ENCODE results near the gene ATXN1L. TPM values are rescaled to one million over a fixed set of nuclear protein-coding genes. Genes with fewer than 3 reads are reported as not detected.
"Not testable (repeated sequence)": the region's sequence is repeated elsewhere in the genome, so short reads cannot be mapped to it uniquely, and the experiment has no call there.

Gene ATXN1L
- polyA plus RNA-seq (2013, experiment 1 of 2), result 12.9 TPM
- polyA plus RNA-seq (2013, experiment 2 of 2), result 12.7 TPM

DNA sequence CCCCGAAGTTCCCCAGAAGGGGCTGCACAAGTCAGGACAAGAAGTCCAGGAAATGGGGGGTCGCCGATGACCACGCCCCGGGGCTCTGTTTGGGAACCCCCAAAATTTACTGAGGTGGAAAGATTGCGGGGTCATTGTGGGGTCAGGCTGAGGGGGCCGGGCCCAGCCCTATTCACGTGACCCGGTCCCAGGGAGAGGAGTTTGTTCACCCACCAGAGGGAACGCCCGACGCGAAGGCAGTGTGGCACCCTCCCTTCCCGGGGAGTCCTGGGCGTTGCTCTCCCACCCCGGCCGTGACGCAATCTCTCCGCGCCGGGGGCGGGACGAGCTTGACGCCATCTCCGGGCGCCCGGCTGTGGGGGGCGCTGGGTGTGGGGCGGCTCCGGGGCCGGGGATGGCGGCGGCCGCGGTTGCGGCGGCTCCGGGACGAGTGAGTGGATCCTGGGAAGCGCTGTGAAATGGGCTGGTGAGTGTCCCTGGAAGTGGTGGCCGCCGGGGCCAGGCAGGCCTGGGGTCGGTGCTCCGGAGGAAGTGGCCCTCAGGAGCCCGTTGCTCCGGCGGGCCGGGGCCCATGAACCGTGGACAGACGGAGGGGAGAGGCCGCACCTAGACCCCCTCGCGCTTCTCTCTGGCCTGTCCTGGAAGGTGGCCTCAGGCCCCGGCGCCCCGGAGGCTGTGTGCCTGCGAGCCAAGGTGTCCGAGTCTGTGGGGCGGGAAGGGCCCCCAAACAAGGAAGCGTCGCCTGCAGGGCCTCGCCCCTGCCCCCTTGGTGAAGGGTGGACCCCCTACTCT is at the start of gene ATXN1L:
TSS of gene ATXN1L (plus strand) at position 338 of the 792 bp plus-strand sequence. CDS start 3,765 bp downstream, outside the sequence.
- Histone ChIP-seq H3K27me3 (ENCODE audit: insufficient read depth, low read length) (no peaks in the 10 kb centered on the region), H3K4me3 (ENCODE audit: low read length) (peak within 1 kb of the TSS; percentile 83), H3K9ac (ENCODE audit: low read depth, low read length) (peak within 1 kb of the TSS; percentile 66), H3K4me1 (ENCODE audit: insufficient read depth, low read length) (peaks cover 7% of the 10 kb centered on the region; the same call in 1 of the 2 replicates), H3K9me3 (ENCODE audit: insufficient read depth, low read depth, low read length) (no peaks in the 10 kb centered on the region), H3K27ac (ENCODE audit: low read depth, low read length) (peak within 1 kb of the TSS; percentile 68), H3K36me3 (ENCODE audit: insufficient read depth, low read length) (peaks cover 30% of the 10 kb centered on the region)
- under 1% methylated on average over 62 of the region's 62 CpGs for WGBS

- Histone ChIP-seq H3K9ac (ENCODE audit: low read depth, low read length) (no peak overlapping the region), H3K4me1 (ENCODE audit: insufficient read depth, low read length) (no peaks in the 10 kb centered on the region), H3K4me3 (ENCODE audit: low read length) (no peak overlapping the region), H3K9me3 (ENCODE audit: insufficient read depth, low read depth, low read length) (no peaks in the 10 kb centered on the region), H3K27me3 (ENCODE audit: insufficient read depth, low read length) (no peaks in the 10 kb centered on the region), H3K36me3 (ENCODE audit: insufficient read depth, low read length) (peaks cover 2% of the 10 kb centered on the region; the same call in 1 of the 2 replicates), H3K27ac (ENCODE audit: low read depth, low read length) (no peak overlapping the region)
- 97% methylated on average over 2 of the region's 2 CpGs for WGBS
These were observed 49.2 kb upstream of the ATXN1L start for GRCh38 chr16:71796501-71797097.

DNA sequence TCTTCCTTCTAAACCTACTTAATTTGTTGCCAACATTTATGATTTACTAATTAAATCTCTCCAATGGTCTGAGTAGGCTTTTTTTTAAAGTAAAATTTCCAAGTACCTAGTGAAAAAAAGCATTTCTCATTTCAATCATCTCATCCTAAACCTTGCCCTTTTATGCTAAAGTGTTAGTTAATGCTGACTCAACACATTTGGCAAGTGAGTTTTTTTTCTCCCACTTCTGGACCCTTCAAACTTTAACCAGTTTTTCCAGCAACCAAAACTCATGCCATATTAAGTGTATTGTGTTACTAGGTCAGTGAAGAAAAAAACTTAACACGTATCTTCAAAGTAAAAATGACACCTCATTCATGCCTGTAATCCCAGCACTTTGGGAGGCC is 42.5 kb upstream of the ATXN1L start:
- H3K36me3 ChIP-seq (ENCODE audit: insufficient read depth, low read length), result peaks cover 9% of the 10 kb centered on the region
- no peaks in the 10 kb centered on the region for H3K9me3 ChIP-seq (ENCODE audit: insufficient read depth, low read depth, low read length)
- no peak overlapping the region for H3K27ac ChIP-seq (ENCODE audit: low read depth, low read length)
- no peaks in the 10 kb centered on the region for H3K27me3 ChIP-seq (ENCODE audit: insufficient read depth, low read length)
- no peak overlapping the region for H3K9ac ChIP-seq (ENCODE audit: low read depth, low read length)
- H3K4me1 ChIP-seq (ENCODE audit: insufficient read depth, low read length), result peaks cover 8% of the 10 kb centered on the region; the same call in 1 of the 2 replicates
- WGBS, result 100% methylated on average over 1 of the region's 1 CpG
- H3K4me3 ChIP-seq (ENCODE audit: low read length), result no peak overlapping the region

DNA sequence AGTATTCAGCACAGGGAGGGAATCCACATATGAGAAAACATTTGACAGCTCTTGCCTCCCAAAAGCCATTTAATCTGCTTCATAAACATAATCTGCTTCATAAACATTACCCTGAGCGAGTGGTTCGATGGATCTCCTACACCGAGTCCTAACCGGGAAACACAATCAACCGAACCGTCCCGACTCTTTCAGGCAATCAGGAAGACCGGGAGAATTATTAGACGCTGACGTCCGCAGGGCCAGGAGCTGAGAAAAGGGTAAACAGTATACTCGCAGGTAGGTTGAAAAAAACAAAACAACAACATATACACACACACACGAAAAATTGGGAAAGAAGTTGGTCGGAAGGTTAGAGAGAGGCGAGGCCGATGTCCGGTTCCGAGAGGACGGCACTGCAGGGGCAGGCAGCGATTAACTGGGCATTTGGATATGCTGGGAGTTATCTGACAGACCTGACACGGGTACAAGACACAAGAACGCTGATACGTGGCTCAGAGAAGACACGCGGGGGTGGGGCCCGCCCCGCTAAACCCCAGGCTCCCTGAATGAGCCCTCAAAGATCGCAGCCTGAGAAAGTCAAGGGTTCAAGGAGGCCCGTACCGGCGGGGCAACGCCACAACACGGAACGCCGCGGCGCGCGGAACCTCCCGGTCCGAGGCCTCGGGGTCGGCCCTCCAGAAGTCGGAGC is 37.7 kb upstream of the ATXN1L start:
- H3K27me3 ChIP-seq (ENCODE audit: insufficient read depth, low read length), result no peaks in the 10 kb centered on the region
- peak overlapping the region; percentile 94 for H3K27ac ChIP-seq (ENCODE audit: low read depth, low read length)
- H3K4me1 ChIP-seq (ENCODE audit: insufficient read depth, low read length), result peaks cover 8% of the 10 kb centered on the region; the same call in 1 of the 2 replicates
- WGBS, result 2% methylated on average over 40 of the region's 44 CpGs
- H3K4me3 ChIP-seq (ENCODE audit: low read length), result peak overlapping the region; percentile 68
- H3K9ac ChIP-seq (ENCODE audit: low read depth, low read length), result peak overlapping the region; percentile 94
- H3K9me3 ChIP-seq (ENCODE audit: insufficient read depth, low read depth, low read length), result no peaks in the 10 kb centered on the region
- H3K36me3 ChIP-seq (ENCODE audit: insufficient read depth, low read length), result peaks cover 7% of the 10 kb centered on the region

DNA sequence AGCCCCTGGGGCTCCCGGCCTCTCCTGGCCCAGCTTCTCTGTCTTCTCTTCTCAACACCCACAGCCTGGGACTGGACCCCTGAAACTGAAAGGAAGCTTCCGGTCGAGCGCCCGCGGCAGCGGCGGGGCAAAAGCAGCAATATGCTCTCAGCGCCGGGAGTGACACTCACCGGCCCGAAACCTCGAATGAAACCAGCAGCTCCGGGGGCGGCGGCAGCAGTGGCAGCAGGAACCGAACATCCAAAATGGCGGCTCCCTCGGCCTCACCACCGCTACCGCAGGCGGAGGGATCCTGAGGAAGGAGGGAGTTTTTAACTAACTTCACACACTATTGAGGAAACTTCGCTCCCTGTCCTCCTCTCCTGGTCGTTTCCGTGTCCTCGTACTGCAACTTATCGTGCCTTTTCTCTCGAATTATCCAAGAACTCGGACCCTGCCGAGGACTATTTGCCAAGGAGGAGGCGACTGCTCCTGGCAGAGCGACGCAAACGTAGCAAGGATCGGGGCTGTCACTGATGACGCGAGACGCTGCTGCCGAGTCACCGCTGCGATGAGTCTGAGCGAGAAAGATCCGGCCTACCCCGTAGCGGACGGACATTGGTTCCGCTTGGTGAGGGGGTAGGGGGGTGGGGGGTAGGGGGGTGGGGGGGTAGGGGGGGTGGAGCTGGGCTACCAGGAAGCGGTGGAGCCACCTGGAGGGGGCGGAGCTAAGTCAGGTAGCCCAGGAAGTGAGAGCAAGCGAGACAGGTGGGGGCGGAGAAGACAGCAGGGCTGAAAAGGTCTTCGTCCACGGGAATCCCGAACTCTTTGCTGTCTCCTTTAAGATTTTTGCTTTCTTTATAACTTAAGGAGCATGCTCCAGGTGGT is 37.0 kb upstream of the ATXN1L start, which contains the start of gene AP1G1:
TSS of gene AP1G1 (minus strand) at position 242 of the 867 bp plus-strand sequence. CDS start 19,355 bp downstream, outside the sequence.
- H3K9me3 ChIP-seq (ENCODE audit: insufficient read depth, low read depth, low read length), result no peaks in the 10 kb centered on the region
- peaks cover 8% of the 10 kb centered on the region; the same call in 1 of the 2 replicates for H3K4me1 ChIP-seq (ENCODE audit: insufficient read depth, low read length)
- under 1% methylated on average over 49 of the region's 54 CpGs for WGBS
- peak within 1 kb of the TSS; percentile 73 for H3K4me3 ChIP-seq (ENCODE audit: low read length)
- H3K36me3 ChIP-seq (ENCODE audit: insufficient read depth, low read length), result peaks cover 7% of the 10 kb centered on the region
- peak within 1 kb of the TSS; percentile 94 for H3K27ac ChIP-seq (ENCODE audit: low read depth, low read length)
- peak within 1 kb of the TSS; percentile 94 for H3K9ac ChIP-seq (ENCODE audit: low read depth, low read length)
- H3K27me3 ChIP-seq (ENCODE audit: insufficient read depth, low read length), result no peaks in the 10 kb centered on the region

- H3K4me3 ChIP-seq (ENCODE audit: low read length); H3K9ac ChIP-seq (ENCODE audit: low read depth, low read length); H3K4me1 ChIP-seq (ENCODE audit: insufficient read depth, low read length); H3K27ac ChIP-seq (ENCODE audit: low read depth, low read length); H3K9me3 ChIP-seq (ENCODE audit: insufficient read depth, low read depth, low read length); H3K27me3 ChIP-seq (ENCODE audit: insufficient read depth, low read length); H3K36me3 ChIP-seq (ENCODE audit: insufficient read depth, low read length): not testable (repeated sequence)
- 97% methylated on average over 11 of the region's 11 CpGs for WGBS
These were observed 35.6 kb upstream of the ATXN1L start for GRCh38 chr16:71810155-71810530.

- Histone ChIP-seq H3K9ac (ENCODE audit: low read depth, low read length) (no peak overlapping the region), H3K27ac (ENCODE audit: low read depth, low read length) (no peak overlapping the region), H3K36me3 (ENCODE audit: insufficient read depth, low read length) (peaks cover 6% of the 10 kb centered on the region), H3K27me3 (ENCODE audit: insufficient read depth, low read length) (no peaks in the 10 kb centered on the region), H3K4me1 (ENCODE audit: insufficient read depth, low read length) (peaks cover 8% of the 10 kb centered on the region; the same call in 1 of the 2 replicates), H3K4me3 (ENCODE audit: low read length) (no peak overlapping the region), H3K9me3 (ENCODE audit: insufficient read depth, low read depth, low read length) (no peaks in the 10 kb centered on the region)
- 83% methylated on average over 5 of the region's 5 CpGs for WGBS
These were observed 34.4 kb upstream of the ATXN1L start for GRCh38 chr16:71811261-71811803.

GRCh38 chr16:71817155-71817500 is 28.6 kb upstream of the ATXN1L start:
- 94% methylated on average over 10 of the region's 10 CpGs for WGBS
- H3K4me1 ChIP-seq (ENCODE audit: insufficient read depth, low read length); H3K9me3 ChIP-seq (ENCODE audit: insufficient read depth, low read depth, low read length); H3K9ac ChIP-seq (ENCODE audit: low read depth, low read length); H3K36me3 ChIP-seq (ENCODE audit: insufficient read depth, low read length); H3K27me3 ChIP-seq (ENCODE audit: insufficient read depth, low read length); H3K27ac ChIP-seq (ENCODE audit: low read depth, low read length); H3K4me3 ChIP-seq (ENCODE audit: low read length): not testable (repeated sequence)

DNA sequence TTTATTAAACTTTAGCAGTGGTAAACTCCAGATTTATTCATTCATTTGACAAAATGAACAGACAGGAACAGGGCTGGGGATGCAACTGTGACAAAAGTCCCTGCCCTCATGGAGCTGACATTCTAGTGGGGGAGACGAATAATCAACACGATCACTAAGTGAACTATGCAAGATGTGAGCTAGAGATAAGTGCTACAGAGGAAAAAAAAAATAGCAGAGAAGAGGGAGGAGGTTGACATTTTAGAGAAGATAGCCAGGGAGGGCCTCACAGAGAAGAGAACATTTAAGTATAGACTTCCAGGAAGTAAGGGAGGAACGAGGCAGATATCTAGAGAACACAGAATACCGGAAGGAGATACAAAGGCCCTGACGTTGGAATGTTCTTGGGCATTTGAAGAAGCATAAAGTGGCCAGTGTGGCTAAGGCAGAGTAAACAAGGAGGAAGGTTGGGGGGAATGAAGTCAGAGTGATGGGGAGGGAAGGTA is 19.2 kb upstream of the ATXN1L start:
- H3K9ac ChIP-seq (ENCODE audit: low read depth, low read length), result no peak overlapping the region
- H3K36me3 ChIP-seq (ENCODE audit: insufficient read depth, low read length), result no peaks in the 10 kb centered on the region
- WGBS, result 89% methylated on average over 5 of the region's 5 CpGs
- no peak overlapping the region for H3K4me3 ChIP-seq (ENCODE audit: low read length)
- no peak overlapping the region for H3K27ac ChIP-seq (ENCODE audit: low read depth, low read length)
- no peaks in the 10 kb centered on the region for H3K4me1 ChIP-seq (ENCODE audit: insufficient read depth, low read length)
- H3K27me3 ChIP-seq (ENCODE audit: insufficient read depth, low read length), result 0 out of 2 replicates have a peak, but pooled peaks cover 2% of the 10 kb centered on the region
- H3K9me3 ChIP-seq (ENCODE audit: insufficient read depth, low read depth, low read length), result no peaks in the 10 kb centered on the region

DNA sequence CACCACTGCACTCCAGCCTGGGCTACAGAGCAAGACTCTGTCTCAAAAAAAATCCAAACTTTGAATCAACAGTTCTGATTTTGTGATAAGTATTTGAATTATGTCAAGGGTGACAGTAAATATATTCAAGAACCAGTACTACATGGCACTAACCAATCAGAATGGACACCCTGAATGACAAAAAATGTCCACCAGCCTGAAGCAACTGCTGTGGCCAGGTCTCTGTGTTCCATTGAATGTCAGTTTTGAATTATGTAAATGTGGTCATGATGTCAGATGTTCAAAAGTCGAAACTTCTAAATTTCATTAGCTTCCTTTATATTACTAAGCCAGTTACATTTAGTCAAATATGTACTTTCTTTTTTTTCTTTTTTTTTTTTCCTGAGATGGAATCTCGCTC is 15.4 kb upstream of the ATXN1L start:
- 100% methylated on average over 1 of the region's 2 CpGs for whole genome bisulfite sequencing
- no peaks in the 10 kb centered on the region for H3K36me3 ChIP-seq (ENCODE audit: insufficient read depth, low read length)
- no peaks in the 10 kb centered on the region for H3K4me1 ChIP-seq (ENCODE audit: insufficient read depth, low read length)
- H3K9me3 ChIP-seq (ENCODE audit: insufficient read depth, low read depth, low read length), result no peaks in the 10 kb centered on the region
- no peak overlapping the region for H3K4me3 ChIP-seq (ENCODE audit: low read length)
- 0 out of 2 replicates have a peak, but pooled peaks cover 2% of the 10 kb centered on the region for H3K27me3 ChIP-seq (ENCODE audit: insufficient read depth, low read length)
- H3K9ac ChIP-seq (ENCODE audit: low read depth, low read length), result no peak overlapping the region
- no peak overlapping the region for H3K27ac ChIP-seq (ENCODE audit: low read depth, low read length)
